Hepatocyte (in vitro differentiated cells): ENCODE results near the gene CBX6. TPM values are rescaled to one million over a fixed set of nuclear protein-coding genes. Genes with fewer than 3 reads are reported as not detected.
"Not testable (repeated sequence)": the region's sequence is repeated elsewhere in the genome, so short reads cannot be mapped to it uniquely, and the experiment has no call there.

Source experiments
- DNase-seq: peaks from one replicate; pipeline ENCODE4 v3.0.0-alpha.2; 2016; ENCODE audit warnings: low spot score
- H2AFZ ChIP-seq: fragments of 200-600 bp; sonication (generic); 2 replicates; pipeline ENCODE4 v1.6.0; 2016; ENCODE audit warnings: antibody characterized with exemption, mild to moderate bottlenecking
- H3K27ac ChIP-seq: fragments of 200-600 bp; sonication (generic); 2 replicates; pipeline ENCODE4 v1.5.1; 2016; ENCODE audit warnings: mild to moderate bottlenecking
- H3K27me3 ChIP-seq: fragments of 200-600 bp; sonication (generic); 2 replicates; pipeline ENCODE4 v1.6.1; 2016
- H3K36me3 ChIP-seq: fragments of 200-600 bp; sonication (generic); replicated peaks from 2 replicates; pipeline ENCODE4 v1.5.1; 2016; ENCODE audit warnings: low read depth; ENCODE audit not compliant: insufficient read depth
- H3K4me1 ChIP-seq: fragments of 200-600 bp; sonication (generic); 2 replicates; pipeline ENCODE4 v1.5.1; 2016; ENCODE audit warnings: mild to moderate bottlenecking, moderate library complexity; ENCODE audit not compliant: insufficient read depth
- H3K4me2 ChIP-seq: fragments of 200-600 bp; sonication (generic); 2 replicates; pipeline ENCODE4 v1.6.0; 2016
- H3K4me3 ChIP-seq: fragments of 200-600 bp; sonication (generic); 2 replicates; pipeline ENCODE4 v1.5.1; 2016; ENCODE audit warnings: mild to moderate bottlenecking
- H3K79me2 ChIP-seq: fragments of 200-600 bp; sonication (generic); 2 replicates; pipeline ENCODE4 v1.6.0; 2017; ENCODE audit warnings: mild to moderate bottlenecking
- H3K9me2 ChIP-seq: fragments of 200-600 bp; sonication (generic); replicated peaks from 2 replicates; pipeline ENCODE4 v1.6.0; 2017; ENCODE audit warnings: mild to moderate bottlenecking; ENCODE audit not compliant: insufficient read depth
- H3K9me3 ChIP-seq: fragments of 200-600 bp; sonication (generic); 2 replicates; pipeline ENCODE4 v1.5.1; 2016; ENCODE audit warnings: low read depth, mild to moderate bottlenecking
- H4K20me1 ChIP-seq: fragments of 200-600 bp; sonication (generic); 2 replicates; pipeline ENCODE4 v1.6.0; 2016; ENCODE audit warnings: mild to moderate bottlenecking; ENCODE audit not compliant: insufficient read depth, poor library complexity, severe bottlenecking
- EZH2 ChIP-seq: fragments of 200-600 bp; sonication (generic); IDR thresholded peaks from 2 replicates; pipeline ENCODE4 v1.6.1; 2016; ENCODE audit warnings: antibody characterized with exemption, mild to moderate bottlenecking, borderline replicate concordance
- EZH2phosphoT487 ChIP-seq: fragments of 200-600 bp; sonication (generic); IDR thresholded peaks from one replicate; pipeline ENCODE4 v1.6.1; 2018; ENCODE audit warnings: antibody characterized with exemption, mild to moderate bottlenecking, low read depth, moderate library complexity; ENCODE audit not compliant: unreplicated experiment, severe bottlenecking
- WGBS: methylation state at CpG from one replicate; pipeline ENCODE4 v1.1.6; 2016; ENCODE audit warnings: low lambda C conversion rate; ENCODE audit errors: missing lambda C conversion rate; 5-methylcytosine and 5-hydroxymethylcytosine counted together
- polyA plus RNA-seq: library from polyadenylated mRNA; unstranded; fragments of >200 nt; fragmentation: Nextera tagmentation; extraction: Ambion mirVana; gene quantifications from 2 replicates; pipeline ENCODE4 v1.2.1, GENCODE V29; 2016
- total RNA-seq: library from RNA; depleted of rRNA; stranded (reverse); fragments of >200 nt; gene quantifications from 2 replicates; pipeline ENCODE4 v1.2.3, GENCODE V29; 2014
- TF ChIP-seq, protein P1 (sequence below): fragments of 200-600 bp; sonication (generic); IDR thresholded peaks from 2 replicates; pipeline ENCODE4 v1.5.1; 2016; ENCODE audit warnings: antibody characterized with exemption, mild to moderate bottlenecking; ENCODE audit not compliant: poor library complexity

Gene CBX6
- total and polyA plus RNA-seq, 2 experiments from 2014 or later: 42.9 to 45.4 TPM

DNA sequence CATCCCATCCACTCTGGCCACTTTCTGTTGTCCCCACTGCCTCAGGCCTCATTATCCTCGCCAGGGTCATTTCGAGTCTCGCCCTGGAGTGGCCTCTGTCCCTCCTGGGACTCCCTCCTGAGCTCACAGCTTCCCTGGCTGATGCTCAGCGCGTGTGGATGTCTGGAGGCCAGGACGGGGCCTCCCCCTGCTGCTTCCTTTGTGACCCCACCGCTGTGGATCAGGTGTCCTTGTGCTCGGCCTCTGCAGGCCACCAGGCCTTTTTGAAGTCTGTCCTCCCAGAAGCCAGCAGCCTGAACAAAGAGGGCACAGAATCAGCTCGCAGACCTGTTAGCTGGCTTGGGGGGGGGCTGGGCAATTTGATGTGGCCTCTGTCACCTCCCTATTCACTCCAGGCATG, 13.5 kb downstream of the CBX6 start:
- H3K4me2 ChIP-seq: no peak overlapping the region

DNA sequence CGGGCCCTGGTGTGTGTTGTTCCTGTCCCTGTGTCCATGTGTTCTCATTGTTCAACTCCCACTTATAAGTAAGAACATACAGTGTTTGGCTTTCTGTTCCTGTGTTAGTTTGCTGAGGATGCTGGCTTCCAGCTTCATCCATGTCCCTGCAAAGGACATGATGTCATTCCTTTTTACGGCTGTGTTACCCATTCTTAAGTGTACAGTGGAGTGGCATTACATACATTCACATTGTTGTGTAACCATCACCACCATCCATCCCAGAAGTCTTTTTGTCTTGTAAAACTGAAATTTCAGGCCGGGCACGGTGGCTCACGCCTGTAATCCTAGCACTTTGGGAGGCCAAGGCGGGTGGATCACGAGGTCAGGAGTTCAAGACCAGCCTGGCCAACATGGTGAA, 17.5 kb downstream of the CBX6 start:
- H3K79me2 ChIP-seq, H3K9me3 ChIP-seq, H3K27ac ChIP-seq, H3K4me3 ChIP-seq, H3K27me3 ChIP-seq, H3K9me2 ChIP-seq, H3K36me3 ChIP-seq, H4K20me1 ChIP-seq, H2AFZ ChIP-seq, H3K4me2 ChIP-seq, DNase-seq, H3K4me1 ChIP-seq: not testable (repeated sequence)
- 88% methylated on average over 7 of the region's 7 CpGs for WGBS

More for the DNA sequence above, 13.5 kb downstream of the CBX6 start:
- Histone ChIP-seq H3K9me2 (no peaks in the 10 kb centered on the region), H3K79me2 (no peaks in the 10 kb centered on the region), H3K36me3 (no peaks in the 10 kb centered on the region), H3K4me3 (no peak overlapping the region), H3K9me3 (no peaks in the 10 kb centered on the region), H2AFZ (no peak overlapping the region), H3K27ac (no peak overlapping the region), H3K27me3 (no peaks in the 10 kb centered on the region), H3K4me1 (no peaks in the 10 kb centered on the region), H4K20me1 (peaks cover 10% of the 10 kb centered on the region)
- DNase-seq: no peak
- TF ChIP-seq EZH2phosphoT487 (no peak), EZH2 (no peak)
- TF ChIP-seq, protein P1, sequence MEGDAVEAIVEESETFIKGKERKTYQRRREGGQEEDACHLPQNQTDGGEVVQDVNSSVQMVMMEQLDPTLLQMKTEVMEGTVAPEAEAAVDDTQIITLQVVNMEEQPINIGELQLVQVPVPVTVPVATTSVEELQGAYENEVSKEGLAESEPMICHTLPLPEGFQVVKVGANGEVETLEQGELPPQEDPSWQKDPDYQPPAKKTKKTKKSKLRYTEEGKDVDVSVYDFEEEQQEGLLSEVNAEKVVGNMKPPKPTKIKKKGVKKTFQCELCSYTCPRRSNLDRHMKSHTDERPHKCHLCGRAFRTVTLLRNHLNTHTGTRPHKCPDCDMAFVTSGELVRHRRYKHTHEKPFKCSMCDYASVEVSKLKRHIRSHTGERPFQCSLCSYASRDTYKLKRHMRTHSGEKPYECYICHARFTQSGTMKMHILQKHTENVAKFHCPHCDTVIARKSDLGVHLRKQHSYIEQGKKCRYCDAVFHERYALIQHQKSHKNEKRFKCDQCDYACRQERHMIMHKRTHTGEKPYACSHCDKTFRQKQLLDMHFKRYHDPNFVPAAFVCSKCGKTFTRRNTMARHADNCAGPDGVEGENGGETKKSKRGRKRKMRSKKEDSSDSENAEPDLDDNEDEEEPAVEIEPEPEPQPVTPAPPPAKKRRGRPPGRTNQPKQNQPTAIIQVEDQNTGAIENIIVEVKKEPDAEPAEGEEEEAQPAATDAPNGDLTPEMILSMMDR: no peak
- WGBS: 58% methylated on average over 9 of the region's 9 CpGs

GRCh38 chr22:38853883-38854282, 18.1 kb downstream of the CBX6 start:
- not testable (repeated sequence) for H3K79me2 ChIP-seq, H3K9me3 ChIP-seq, H3K4me3 ChIP-seq, H3K4me1 ChIP-seq, H3K4me2 ChIP-seq, H3K27ac ChIP-seq, H2AFZ ChIP-seq, H3K27me3 ChIP-seq, H4K20me1 ChIP-seq, H3K9me2 ChIP-seq, DNase-seq, H3K36me3 ChIP-seq
- WGBS: 79% methylated on average over 5 of the region's 5 CpGs

DNA sequence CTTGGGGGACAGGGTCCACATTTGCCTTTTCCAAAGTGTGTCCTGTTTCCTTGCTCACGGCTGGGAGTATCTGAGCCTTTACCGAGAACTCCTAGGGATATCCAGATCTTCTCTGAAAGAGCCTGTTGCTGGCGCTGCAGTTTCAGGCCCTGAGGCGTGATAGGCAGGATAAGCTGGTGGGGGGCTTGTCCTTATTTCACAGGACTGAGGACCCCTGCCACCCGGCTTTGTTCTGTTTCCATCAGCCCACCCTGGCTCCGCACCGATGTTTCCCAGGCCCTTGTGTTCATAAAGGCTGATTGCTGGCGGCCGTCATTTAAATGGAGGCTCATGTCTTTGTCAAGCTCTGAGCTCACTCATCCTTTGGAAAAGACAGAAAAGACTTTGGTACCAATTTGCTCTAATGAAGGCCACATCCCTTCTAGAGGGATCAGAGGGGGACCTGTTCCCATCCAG, 18.8 kb downstream of the CBX6 start:
- no peak overlapping the region for H3K4me2 ChIP-seq
- H3K9me2 ChIP-seq: no peaks in the 10 kb centered on the region
- no peaks in the 10 kb centered on the region for H3K79me2 ChIP-seq
- no peaks in the 10 kb centered on the region for H3K4me1 ChIP-seq
- H3K27me3 ChIP-seq: no peaks in the 10 kb centered on the region
- H4K20me1 ChIP-seq: no peaks in the 10 kb centered on the region
- 72% methylated on average over 9 of the region's 9 CpGs for WGBS
- TF ChIP-seq EZH2 (no peak), EZH2phosphoT487 (no peak)
- TF ChIP-seq, protein P1: no peak
- no peaks in the 10 kb centered on the region for H3K36me3 ChIP-seq
- no peak for DNase-seq
- H3K9me3 ChIP-seq: no peaks in the 10 kb centered on the region
- no peak overlapping the region for H3K4me3 ChIP-seq
- no peak overlapping the region for H3K27ac ChIP-seq
- no peak overlapping the region for H2AFZ ChIP-seq

DNA sequence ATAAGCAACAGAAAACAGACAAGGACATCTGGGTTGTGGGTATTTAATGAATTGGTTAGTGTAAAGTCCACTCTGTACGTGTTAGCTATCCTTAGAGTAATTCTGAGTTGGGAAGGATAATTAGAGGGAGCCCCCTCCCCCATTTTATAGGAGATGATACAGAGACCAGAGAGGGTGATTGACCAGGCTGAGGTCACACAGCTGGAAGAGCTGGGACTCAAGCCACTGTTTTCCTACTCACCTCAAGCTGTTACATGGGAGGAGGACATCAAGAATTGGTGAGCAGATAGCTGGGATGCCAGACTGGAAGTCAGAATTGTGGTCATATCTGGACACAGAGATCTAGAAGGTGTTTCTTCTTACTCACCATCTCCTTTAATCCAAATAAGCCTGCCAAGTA, 19.5 kb downstream of the CBX6 start:
- WGBS: 74% methylated on average over 1 of the region's 1 CpG
- TF ChIP-seq EZH2phosphoT487: no peak
- Histone ChIP-seq H4K20me1 (no peaks in the 10 kb centered on the region), H3K4me1 (no peaks in the 10 kb centered on the region), H3K4me3 (no peak overlapping the region), H3K4me2 (no peak overlapping the region), H3K36me3 (no peaks in the 10 kb centered on the region), H3K27ac (no peak overlapping the region), H2AFZ (no peak overlapping the region), H3K9me3 (no peaks in the 10 kb centered on the region), H3K9me2 (no peaks in the 10 kb centered on the region), H3K79me2 (no peaks in the 10 kb centered on the region), H3K27me3 (no peaks in the 10 kb centered on the region)
- DNase-seq: no peak
